GM18951 (cell line): ENCODE results near the gene CRTC1.

Experiments used
- POLR2A ChIP-seq: IDR thresholded peaks from 4 replicates; pipeline ENCODE4 v1.6.1; 2011; ENCODE audit warnings: mild to moderate bottlenecking; ENCODE audit not compliant: insufficient read length, insufficient read depth; ENCODE audit errors: extremely low read depth
- in situ Hi-C: fragments of 300-500 bp; cut with MboI; formaldehyde crosslinking; loops from one replicate; pipeline ENCODE4 v1.12.0; 2022; ENCODE audit warnings: low sequenced_read_pairs, mixed read lengths, inconsistent platforms; ENCODE audit not compliant: unreplicated experiment

Gene CRTC1

GRCh38 chr19:18646535-18647370 lies 36.7 kb upstream of the CRTC1 start:
- TF ChIP-seq POLR2A = no peak
- in situ Hi-C loops = no loop called here

GRCh38 chr19:18647371-18647767 lies 36.1 kb upstream of the CRTC1 start:
- in situ Hi-C loops = no loop called here
- no peak for TF ChIP-seq POLR2A

- in situ Hi-C loops = no loop called here
- TF ChIP-seq POLR2A = no peak
Observed at GRCh38 chr19:18647807-18648206, 35.7 kb upstream of the CRTC1 start.

- no peak for TF ChIP-seq POLR2A
Observed at GRCh38 chr19:18648973-18649315, 34.5 kb upstream of the CRTC1 start.

GRCh38 chr19:18649371-18650020 lies 34.0 kb upstream of the CRTC1 start:
- TF ChIP-seq POLR2A = no peak
- in situ Hi-C loops = no loop called here

More at GRCh38 chr19:18648973-18649315, 34.5 kb upstream of the CRTC1 start:
- in situ Hi-C loops = no loop called here

GRCh38 chr19:18650021-18650390 lies 33.5 kb upstream of the CRTC1 start:
- in situ Hi-C loops = no loop called here
- no peak for TF ChIP-seq POLR2A

GRCh38 chr19:18650468-18651041 lies 32.9 kb upstream of the CRTC1 start:
- no peak for TF ChIP-seq POLR2A
- in situ Hi-C loops = no loop called here

GRCh38 chr19:18651300-18651699 lies 32.2 kb upstream of the CRTC1 start:
- in situ Hi-C loops = no loop called here
- no peak for TF ChIP-seq POLR2A

GRCh38 chr19:18651733-18652132 lies 31.7 kb upstream of the CRTC1 start:
- in situ Hi-C loops = no loop called here
- TF ChIP-seq POLR2A = no peak

- no peak for TF ChIP-seq POLR2A
- in situ Hi-C loops = no loop called here
Observed at GRCh38 chr19:18653853-18654252, 29.6 kb upstream of the CRTC1 start.

GRCh38 chr19:18654469-18654868 lies 29.0 kb upstream of the CRTC1 start:
- in situ Hi-C loops = no loop called here
- no peak for TF ChIP-seq POLR2A

- no peak for TF ChIP-seq POLR2A
- in situ Hi-C loops = no loop called here
Observed at GRCh38 chr19:18655173-18655844, 28.2 kb upstream of the CRTC1 start.

GRCh38 chr19:18656337-18657086 lies 27.0 kb upstream of the CRTC1 start:
- in situ Hi-C loops = no loop called here
- no peak for TF ChIP-seq POLR2A
